ENCODE data around the gene BRI3BP. TPM values are rescaled to one million over a fixed set of nuclear protein-coding genes. Genes with fewer than 3 reads are reported as not detected.
"Not testable (repeated sequence)": the region's sequence is repeated elsewhere in the genome, so short reads cannot be mapped to it uniquely, and the experiment has no call there.

BRI3BP gene
- total RNA-seq, 1 donor from 2014 or later = 3.1 TPM

GRCh38 chr12:125065919-125066570, 72.6 kb downstream of the BRI3BP start:
- DNase-seq (ENCODE audit: low spot score) = no peak

- DNase-seq (ENCODE audit: low spot score) = no peak
Observed at GRCh38 chr12:125068391-125068790, 74.9 kb downstream of the BRI3BP start.

- no peak for DNase-seq (ENCODE audit: low spot score)
Observed at GRCh38 chr12:125069616-125070015, 76.2 kb downstream of the BRI3BP start.

GRCh38 chr12:125070112-125070511, 76.7 kb downstream of the BRI3BP start:
- DNase-seq (ENCODE audit: low spot score) = peak; percentile 19

GRCh38 chr12:125070661-125071390, 77.4 kb downstream of the BRI3BP start:
- no peak for DNase-seq (ENCODE audit: low spot score)

- no peak for DNase-seq (ENCODE audit: low spot score)
Observed at GRCh38 chr12:125071456-125071855, 78.0 kb downstream of the BRI3BP start.

GRCh38 chr12:125072496-125072895, 79.1 kb downstream of the BRI3BP start:
- DNase-seq (ENCODE audit: low spot score) = no peak

- not testable (repeated sequence) for DNase-seq (ENCODE audit: low spot score)
Observed at GRCh38 chr12:125074294-125074693, 80.8 kb downstream of the BRI3BP start.

- DNase-seq (ENCODE audit: low spot score) = no peak
Observed at GRCh38 chr12:125076103-125076502, 82.7 kb downstream of the BRI3BP start.

GRCh38 chr12:125079084-125079483, 85.6 kb downstream of the BRI3BP start:
- DNase-seq (ENCODE audit: low spot score) = no peak

- DNase-seq (ENCODE audit: low spot score) = peak; percentile 89
Observed at GRCh38 chr12:125079648-125080645, 86.5 kb downstream of the BRI3BP start.

Other genes starting within 250 kb of the BRI3BP start
- gene SCARB1, start 129.8 kb upstream of the BRI3BP start, total RNA-seq (ENCODE audit: insufficient read depth, low replicate concordance) = 8.7 TPM
- gene UBC, start 79.0 kb upstream of the BRI3BP start, total RNA-seq (ENCODE audit: insufficient read depth, low replicate concordance) = 1,088 TPM
- gene DHX37, start 4.5 kb upstream of the BRI3BP start, total RNA-seq (ENCODE audit: insufficient read depth, low replicate concordance) = 9.1 TPM
- 19.7 TPM for gene AACS, start 71.8 kb downstream of the BRI3BP start, total RNA-seq (ENCODE audit: insufficient read depth, low replicate concordance)
- gene TMEM132B, start 192.7 kb downstream of the BRI3BP start, total RNA-seq (ENCODE audit: insufficient read depth, low replicate concordance) = 6.0 TPM

All from umbilical cord (tissue), 2 donors.